ENCODE data around the gene STEAP3.

DNA sequence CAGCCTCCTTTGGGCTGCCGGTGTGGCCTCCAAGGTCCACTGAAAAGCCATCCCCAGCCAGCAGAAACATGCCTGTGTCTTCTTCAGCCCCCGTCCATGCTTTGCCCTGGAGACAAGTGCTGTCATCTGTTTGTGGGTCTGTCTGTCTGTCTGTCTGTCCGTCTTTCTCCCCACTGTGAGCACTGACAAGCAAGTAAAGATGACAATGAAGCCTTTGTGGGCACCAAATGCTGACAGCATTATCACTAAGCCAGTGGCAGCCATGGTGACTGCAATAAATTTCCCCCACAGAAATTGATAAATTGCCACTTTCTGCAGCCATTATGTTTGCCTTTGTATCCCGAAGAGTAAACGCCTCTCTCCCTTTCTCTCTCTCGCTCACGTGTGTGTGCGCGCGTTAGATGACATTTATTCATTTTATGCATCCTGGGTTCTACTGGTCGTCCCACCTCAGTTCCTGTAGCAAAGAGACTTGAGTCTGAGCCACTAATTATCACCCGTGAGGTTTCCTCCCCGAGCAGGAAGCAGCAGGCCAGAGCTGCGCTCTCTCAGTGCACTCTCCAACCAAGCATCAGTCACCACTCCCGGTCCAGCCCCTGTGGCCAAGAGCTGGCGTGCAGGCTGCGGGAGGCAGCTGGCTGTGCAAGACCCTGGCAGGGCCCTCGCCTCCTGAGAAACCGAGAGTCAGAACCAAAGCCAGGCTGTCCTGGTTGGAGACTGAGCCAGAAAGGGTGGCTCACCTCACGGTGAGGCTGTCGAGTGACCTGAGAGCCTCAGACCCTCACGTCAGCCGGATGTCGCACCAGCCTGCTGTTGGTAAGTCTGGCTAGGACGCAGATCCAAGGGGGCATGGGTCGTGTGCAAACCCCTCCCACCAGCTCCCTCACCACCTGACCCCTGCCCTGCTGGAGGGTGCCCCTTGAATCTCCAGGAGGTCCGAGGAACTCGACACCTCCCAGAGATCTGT lies 6.9 kb downstream of the STEAP3 start:
- TF ChIP-seq CTCF (IDR thresholded peaks at IDR 0.05) (no peak), POLR2AphosphoS5 (IDR thresholded peaks at IDR 0.05) (no peak)

Measured in suprapubic skin (tissue), 3 donors.